ENCODE measurements around the gene SMYD3. TPM values are rescaled to one million over a fixed set of nuclear protein-coding genes. Genes with fewer than 3 reads are reported as not detected.
"Not testable (repeated sequence)": the region's sequence is repeated elsewhere in the genome, so short reads cannot be mapped to it uniquely, and the experiment has no call there.

Gene SMYD3
- polyA plus RNA-seq, 1 experiment = 39.9 TPM

DNA sequence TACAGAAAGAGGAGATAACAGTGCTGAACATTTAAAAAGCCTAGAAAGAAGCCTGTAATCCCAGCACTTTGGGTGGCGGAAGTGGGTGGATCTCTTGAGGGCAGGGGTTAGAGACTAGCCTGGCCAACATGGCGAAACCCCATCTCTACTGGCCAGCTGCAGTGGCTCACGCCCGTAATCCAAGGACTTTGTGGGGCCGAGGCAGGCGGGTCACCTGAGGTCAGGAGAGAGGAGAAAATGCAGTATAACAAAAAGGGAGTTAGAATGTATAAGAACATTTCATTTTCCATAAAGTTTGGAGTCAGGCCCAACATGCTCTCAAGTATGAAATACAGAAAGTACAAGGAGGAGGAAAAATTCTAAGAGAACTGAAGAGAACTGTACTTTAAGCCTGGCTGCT is 134.5 kb downstream of the SMYD3 start:
- H3K27me3 ChIP-seq (ENCODE audit: control insufficient read depth, insufficient read depth, low read length) = no peaks in the 10 kb centered on the region
- no peak overlapping the region for H3K4me3 ChIP-seq (ENCODE audit: low read depth, low read length)
- no peak overlapping the region for H3K27ac ChIP-seq (ENCODE audit: low read depth, low read length)
- ChIA-PET POLR2A (no interaction called here), CTCF (no interaction called here)
- no peaks in the 10 kb centered on the region for H3K9me3 ChIP-seq (ENCODE audit: control insufficient read depth, insufficient read depth, low read length)
- TF ChIP-seq, protein P1, sequence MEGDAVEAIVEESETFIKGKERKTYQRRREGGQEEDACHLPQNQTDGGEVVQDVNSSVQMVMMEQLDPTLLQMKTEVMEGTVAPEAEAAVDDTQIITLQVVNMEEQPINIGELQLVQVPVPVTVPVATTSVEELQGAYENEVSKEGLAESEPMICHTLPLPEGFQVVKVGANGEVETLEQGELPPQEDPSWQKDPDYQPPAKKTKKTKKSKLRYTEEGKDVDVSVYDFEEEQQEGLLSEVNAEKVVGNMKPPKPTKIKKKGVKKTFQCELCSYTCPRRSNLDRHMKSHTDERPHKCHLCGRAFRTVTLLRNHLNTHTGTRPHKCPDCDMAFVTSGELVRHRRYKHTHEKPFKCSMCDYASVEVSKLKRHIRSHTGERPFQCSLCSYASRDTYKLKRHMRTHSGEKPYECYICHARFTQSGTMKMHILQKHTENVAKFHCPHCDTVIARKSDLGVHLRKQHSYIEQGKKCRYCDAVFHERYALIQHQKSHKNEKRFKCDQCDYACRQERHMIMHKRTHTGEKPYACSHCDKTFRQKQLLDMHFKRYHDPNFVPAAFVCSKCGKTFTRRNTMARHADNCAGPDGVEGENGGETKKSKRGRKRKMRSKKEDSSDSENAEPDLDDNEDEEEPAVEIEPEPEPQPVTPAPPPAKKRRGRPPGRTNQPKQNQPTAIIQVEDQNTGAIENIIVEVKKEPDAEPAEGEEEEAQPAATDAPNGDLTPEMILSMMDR (IDR thresholded peaks at IDR 0.05; ENCODE audit: low read depth, low read length) = no peak
- no peak for DNase-seq (ENCODE audit: low read depth, low spot score)

DNA sequence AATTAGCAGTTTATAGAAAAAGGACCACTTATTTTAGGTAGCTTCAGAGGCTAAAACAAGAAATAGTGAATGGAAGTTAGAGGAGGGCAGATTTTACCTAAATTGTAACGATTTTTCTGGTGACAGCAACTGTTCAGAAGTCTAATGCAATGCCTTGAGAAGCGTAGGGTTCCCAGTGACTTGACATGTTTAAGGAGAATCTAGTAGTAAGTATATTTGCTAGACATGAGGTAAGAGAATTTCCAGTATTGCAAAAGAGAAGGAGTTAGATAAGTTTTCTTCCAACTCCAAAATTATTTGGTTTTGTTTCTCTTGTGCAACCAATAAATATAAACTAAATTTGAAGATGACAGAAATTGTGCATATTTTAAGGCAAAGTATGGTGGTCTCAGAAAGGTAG is 140.0 kb downstream of the SMYD3 start:
- Histone ChIP-seq H3K9me3 (ENCODE audit: control insufficient read depth, insufficient read depth, low read length) (no peaks in the 10 kb centered on the region; the same call in 1 of the 2 replicates), H3K27ac (ENCODE audit: low read depth, low read length) (no peak overlapping the region), H3K27me3 (ENCODE audit: control insufficient read depth, insufficient read depth, low read length) (no peaks in the 10 kb centered on the region), H3K4me3 (ENCODE audit: low read depth, low read length) (no peak overlapping the region)
- TF ChIP-seq, protein P1 (IDR thresholded peaks at IDR 0.05; ENCODE audit: low read depth, low read length) = no peak
- CTCF ChIA-PET = no interaction called here
- POLR2A ChIA-PET = no interaction called here
- no peak for DNase-seq (ENCODE audit: low read depth, low spot score)

DNA sequence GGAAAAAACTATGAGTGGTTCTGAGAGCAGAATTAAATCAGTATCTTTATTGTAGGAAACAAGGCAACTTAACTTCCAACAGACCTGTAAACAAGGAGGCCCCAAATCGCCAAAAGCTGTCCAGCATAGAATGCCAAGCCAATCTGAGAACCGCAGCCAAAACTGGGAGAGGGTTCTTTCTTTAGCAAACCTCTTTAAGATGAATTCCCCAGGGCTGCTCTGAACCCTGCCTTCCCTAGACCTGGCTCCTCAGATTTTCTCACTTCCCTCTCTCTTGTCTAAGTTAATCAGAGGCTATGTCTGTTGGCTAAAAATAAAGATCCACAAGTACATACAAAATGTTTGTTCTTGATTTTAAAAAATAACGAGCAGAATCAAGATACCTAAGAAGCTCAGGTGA is 141.4 kb downstream of the SMYD3 start:
- no peaks in the 10 kb centered on the region; the same call in 1 of the 2 replicates for H3K9me3 ChIP-seq (ENCODE audit: control insufficient read depth, insufficient read depth, low read length)
- no peak overlapping the region for H3K27ac ChIP-seq (ENCODE audit: low read depth, low read length)
- TF ChIP-seq, protein P1 (IDR thresholded peaks at IDR 0.05; ENCODE audit: low read depth, low read length) = no peak
- H3K4me3 ChIP-seq (ENCODE audit: low read depth, low read length) = no peak overlapping the region
- no peaks in the 10 kb centered on the region for H3K27me3 ChIP-seq (ENCODE audit: control insufficient read depth, insufficient read depth, low read length)
- no peak for DNase-seq (ENCODE audit: low read depth, low spot score)
- CTCF ChIA-PET = no interaction called here
- POLR2A ChIA-PET = no interaction called here

DNA sequence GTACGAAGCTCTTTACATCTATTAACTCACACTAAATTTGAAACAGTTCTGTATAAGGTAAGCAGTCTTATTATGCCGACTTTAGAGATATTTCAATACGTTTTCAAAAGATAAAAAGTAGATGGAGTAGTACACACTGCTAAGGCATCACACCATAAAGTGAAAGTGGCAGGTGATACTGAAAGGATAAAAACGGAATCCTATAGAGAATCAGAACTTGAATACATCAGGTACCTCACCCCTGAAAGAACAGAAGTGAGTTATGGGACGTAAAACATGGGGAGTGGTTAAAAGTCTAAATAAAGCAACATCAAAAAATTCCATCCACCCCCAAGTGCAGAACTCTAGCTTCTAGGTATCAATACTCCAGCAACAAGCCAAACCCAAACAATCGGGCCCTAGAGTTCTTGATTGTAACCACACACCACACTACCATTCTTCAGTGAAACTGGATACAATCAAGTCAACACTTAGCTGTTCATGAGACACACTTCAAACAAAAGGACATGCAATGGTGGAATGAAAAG is 142.6 kb downstream of the SMYD3 start:
- POLR2A ChIA-PET = no interaction called here
- Histone ChIP-seq H3K27me3 (ENCODE audit: control insufficient read depth, insufficient read depth, low read length) (no peaks in the 10 kb centered on the region), H3K4me3 (ENCODE audit: low read depth, low read length) (no peak overlapping the region), H3K9me3 (ENCODE audit: control insufficient read depth, insufficient read depth, low read length) (no peaks in the 10 kb centered on the region; the same call in 1 of the 2 replicates), H3K27ac (ENCODE audit: low read depth, low read length) (no peak overlapping the region)
- TF ChIP-seq, protein P1 (IDR thresholded peaks at IDR 0.05; ENCODE audit: low read depth, low read length) = no peak
- no peak for DNase-seq (ENCODE audit: low read depth, low spot score)
- CTCF ChIA-PET = no interaction called here

DNA sequence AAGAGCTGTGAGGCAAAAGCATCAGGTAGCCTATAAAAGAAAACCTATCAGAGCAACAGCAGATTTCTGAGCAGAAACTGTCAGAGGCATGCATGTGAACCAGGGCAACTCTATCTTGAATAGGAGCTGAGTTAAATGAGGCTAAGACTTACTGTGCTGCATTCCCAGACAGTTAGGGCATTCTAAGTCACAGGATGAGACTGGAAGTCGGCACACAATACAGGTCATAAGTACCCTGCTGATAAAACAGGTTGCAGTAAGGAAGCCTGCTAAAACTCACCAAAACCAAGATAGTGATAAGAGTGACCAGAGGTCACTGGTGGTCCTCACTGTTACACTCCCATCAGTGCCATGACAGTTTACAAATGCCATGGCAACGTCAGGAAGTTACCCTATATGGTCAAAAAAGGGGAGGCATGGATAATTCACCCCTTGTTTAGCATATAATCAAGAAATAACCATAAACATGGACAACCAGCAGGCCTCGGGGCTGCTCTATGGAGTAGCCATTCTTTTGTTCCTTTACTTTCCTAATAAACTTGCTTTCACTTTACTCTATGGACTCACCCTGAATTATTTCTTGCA is 150.0 kb downstream of the SMYD3 start:
- H3K4me3 ChIP-seq (ENCODE audit: low read depth, low read length); H3K27me3 ChIP-seq (ENCODE audit: control insufficient read depth, insufficient read depth, low read length); DNase-seq (ENCODE audit: low read depth, low spot score); H3K9me3 ChIP-seq (ENCODE audit: control insufficient read depth, insufficient read depth, low read length); H3K27ac ChIP-seq (ENCODE audit: low read depth, low read length); POLR2A ChIA-PET: not testable (repeated sequence)
- CTCF ChIA-PET = interaction anchor here (0.7 kb wide), 1 partner anchor 38 kb away, joined by 3 read pairs; no protein-coding TSS in a partner anchor
